CD4-positive, alpha-beta T cell treated with Interleukin-10 for 1 hour (primary cell): ENCODE data around the gene MICU1.
"Not testable (repeated sequence)": the region's sequence is repeated elsewhere in the genome, so short reads cannot be mapped to it uniquely, and the experiment has no call there.

Experiments
- DNase-seq: peaks from one replicate; pipeline ENCODE4 v3.0.0-alpha.2; 2020

The MICU1 gene

DNA sequence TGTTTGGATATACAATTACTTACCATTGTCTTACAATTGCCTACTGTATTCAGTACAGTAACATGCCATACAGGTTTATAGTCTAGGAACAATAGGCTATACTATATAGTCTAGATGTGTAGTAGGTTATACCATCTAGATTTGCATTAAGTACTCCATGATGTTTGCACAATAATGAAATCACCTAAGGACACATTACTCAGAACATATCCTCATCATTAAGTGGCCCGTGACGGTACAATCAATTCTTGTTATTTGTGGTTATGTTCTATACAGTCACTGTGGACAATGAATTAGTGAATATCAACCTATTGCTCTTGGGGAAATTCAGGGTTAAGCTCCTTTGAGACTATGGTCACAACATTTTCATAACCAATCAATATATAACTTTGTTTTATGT lies 75.6 kb downstream of the MICU1 start:
- no peak for DNase-seq

GRCh38 chr10:72545546-72545945 lies 80.3 kb downstream of the MICU1 start:
- no peak for DNase-seq

GRCh38 chr10:72543855-72544254 lies 82.0 kb downstream of the MICU1 start:
- DNase-seq: not testable (repeated sequence)

DNA sequence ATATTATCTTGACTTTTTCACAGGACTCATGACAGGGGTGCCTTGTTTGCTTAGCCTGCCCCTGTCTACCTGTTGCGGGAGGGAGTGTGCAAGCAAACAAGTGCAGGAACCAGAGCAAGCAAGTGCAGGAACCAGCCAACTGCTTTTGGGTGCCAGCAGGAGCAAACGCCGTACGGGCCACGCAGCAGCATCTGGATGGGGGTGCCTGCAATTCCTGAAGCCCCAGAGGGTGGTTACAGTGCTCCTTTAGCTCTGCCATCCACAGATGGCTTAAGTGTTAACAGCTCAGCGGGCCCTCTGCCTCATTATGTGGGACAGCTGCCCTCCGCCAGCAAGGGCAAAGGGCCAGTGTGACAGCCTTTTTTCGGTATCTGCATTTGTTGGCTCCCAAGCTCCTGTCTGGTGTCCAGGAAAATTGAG lies 83.5 kb downstream of the MICU1 start:
- DNase-seq: no peak

DNA sequence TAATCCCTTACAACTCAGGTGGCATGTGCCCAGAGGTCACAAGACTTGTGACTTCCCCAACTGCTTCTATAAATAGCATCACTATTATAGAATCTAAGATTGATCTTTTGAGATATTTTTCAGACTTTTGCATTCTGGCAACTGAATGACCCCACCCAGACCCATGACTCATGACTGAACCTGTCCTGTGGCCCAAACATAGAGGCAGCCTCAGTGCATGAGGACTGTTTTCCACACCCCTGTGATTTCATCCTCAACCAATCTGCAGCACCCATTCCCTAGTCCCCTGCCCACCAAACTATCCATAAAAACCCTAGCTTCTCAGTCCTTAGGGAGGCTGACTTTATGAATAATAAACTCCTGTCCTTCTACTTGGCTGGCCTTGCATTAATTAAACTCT lies 84.5 kb downstream of the MICU1 start:
- DNase-seq: no peak

DNA sequence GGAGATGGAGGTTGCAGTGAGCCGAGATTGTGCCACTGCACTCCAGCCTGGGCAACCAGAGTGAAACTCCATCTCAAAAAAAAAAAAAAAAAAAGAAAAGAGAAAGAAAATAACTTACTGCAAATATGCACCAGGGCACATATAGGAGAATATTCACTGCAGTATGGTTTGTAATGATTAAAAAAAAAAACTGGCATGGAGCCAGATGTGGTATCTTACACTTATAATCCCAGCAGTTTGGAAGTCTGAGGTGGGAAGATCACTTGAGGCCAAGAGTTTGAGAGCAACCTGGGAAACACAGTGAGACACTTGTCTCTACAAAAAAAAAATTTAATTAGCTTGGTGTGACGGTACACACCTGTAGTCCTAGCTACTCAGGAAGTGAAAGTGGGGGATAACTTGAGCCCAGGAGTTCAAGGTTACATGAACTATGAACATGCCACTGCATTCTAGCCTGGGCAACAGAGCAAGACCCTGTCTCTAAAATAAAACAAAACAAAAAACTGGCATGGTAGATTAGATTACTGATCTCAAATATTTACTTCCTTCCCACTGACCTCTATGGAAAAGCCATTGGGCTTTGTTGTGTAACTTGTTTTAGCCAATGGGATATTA lies 85.6 kb downstream of the MICU1 start:
- DNase-seq: no peak

DNA sequence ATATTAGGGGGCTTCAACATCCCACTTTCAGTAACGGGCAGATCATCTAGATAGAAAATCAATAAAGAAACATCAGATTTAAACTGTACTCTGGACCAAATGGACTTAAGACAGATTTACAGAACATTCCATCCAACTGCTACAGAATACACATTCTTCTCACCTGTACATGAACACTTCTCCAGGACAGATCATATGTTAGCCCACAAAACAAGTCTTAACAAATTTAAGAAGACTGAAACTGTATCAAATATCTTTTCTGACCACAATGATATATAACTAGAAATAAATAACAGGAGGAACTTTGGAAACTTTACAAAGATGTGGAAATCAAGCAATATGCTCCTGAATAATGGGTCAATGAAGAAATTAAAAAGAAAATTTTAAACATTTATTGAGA lies 86.7 kb downstream of the MICU1 start:
- no peak for DNase-seq

DNA sequence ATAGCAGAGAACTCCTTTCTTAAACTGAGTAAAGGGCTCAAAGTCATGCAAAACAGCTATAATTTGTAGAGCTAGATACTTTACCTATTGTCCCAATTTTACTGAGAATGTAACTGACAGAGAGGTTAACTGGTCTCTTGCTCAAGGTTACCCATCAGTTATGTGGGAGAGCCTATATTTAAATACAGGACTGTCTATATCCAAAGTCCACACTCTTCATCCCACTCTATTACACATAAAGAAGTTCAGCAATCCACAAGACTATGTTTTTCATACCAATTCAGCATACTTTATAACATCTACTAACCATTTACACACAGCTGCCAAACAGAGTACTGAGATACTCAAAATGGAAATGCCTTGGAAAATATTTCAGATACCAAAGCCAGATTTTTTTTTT lies 100.2 kb downstream of the MICU1 start:
- no peak for DNase-seq

GRCh38 chr10:72525277-72525676 lies 100.6 kb downstream of the MICU1 start:
- no peak for DNase-seq

GRCh38 chr10:72524489-72524888 lies 101.4 kb downstream of the MICU1 start:
- no peak for DNase-seq

DNA sequence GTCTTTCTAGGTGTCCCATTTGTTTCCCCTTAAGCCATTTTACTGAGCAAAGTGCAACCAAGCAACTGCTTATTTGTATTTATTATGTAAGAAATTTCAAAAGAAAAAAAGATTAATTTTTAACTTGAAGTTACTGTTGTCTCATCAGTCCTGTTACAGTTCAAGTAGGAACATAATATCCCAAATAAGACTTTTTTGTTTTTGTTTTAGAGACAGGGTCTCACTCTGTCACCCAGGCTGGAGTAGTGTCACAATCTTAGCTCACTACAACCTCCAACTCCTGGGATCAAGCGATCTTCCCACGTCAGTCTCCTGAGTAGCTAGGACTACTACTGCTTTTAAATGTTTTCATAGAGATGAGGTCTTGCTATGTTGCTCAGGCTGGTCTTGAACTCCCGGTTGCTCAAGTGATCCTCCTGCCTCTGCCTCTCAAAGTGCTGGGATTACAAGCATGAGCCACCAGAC lies 101.9 kb downstream of the MICU1 start:
- DNase-seq: no peak

DNA sequence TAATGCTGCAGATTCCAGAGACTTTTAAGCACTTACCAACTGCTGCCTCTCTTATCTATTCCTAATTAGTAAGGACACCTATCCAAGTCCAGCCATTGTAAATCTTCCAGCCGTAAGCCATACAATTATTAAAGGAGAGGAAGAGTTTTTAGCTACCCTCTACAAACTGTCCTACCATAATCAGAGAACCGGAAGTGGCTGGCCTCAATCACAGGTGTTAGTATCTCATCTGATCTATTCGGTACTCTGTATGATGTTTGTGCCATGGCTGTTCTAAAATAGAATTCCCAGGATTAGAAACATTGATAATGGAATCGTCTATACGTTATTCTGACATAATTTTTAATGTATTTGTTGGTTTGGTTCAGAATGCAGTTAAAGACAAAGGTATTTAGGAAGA lies 102.8 kb downstream of the MICU1 start:
- DNase-seq: no peak

DNA sequence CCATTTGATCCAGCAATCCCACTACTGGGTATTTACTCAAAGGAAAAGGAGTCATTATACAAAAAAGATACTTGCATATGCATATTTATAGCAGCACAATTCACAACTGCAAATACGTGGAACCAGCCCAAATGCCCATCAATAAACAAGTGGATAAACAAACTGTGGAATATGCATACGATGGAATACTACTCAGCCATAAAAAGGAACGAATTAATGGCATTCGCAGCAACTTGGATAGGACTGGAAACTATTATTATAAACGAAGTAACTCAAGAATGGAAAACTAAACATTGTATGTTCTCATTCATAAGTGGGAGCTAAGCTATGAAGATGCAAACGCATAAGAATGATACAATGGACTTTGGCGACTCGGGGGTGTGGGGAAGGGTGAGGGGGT lies 108.6 kb downstream of the MICU1 start:
- DNase-seq: no peak

GRCh38 chr10:72515455-72515854 lies 110.4 kb downstream of the MICU1 start:
- no peak for DNase-seq

GRCh38 chr10:72513910-72514309 lies 112.0 kb downstream of the MICU1 start:
- no peak for DNase-seq

DNA sequence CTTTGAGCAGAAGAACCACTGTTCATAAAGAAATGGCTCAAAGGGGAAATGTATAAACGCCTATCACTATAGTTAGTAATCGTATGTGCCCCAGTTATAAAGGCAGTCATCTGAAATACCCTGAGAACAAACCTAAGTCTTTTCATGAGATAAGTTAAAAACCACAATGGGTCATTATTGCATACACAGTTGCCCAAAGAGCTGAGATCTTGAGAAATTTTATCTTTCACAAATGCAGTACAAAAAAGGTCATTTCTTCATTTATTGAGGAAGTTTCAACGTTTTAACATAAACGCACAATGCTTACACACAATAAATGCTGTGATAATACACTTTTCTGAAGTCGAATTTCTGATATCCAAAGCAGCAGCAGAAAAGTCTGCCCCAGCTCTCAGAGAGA lies 114.4 kb downstream of the MICU1 start:
- DNase-seq: no peak

- DNase-seq: no peak
These were observed 115.9 kb downstream of the MICU1 start for GRCh38 chr10:72509941-72510340.

DNA sequence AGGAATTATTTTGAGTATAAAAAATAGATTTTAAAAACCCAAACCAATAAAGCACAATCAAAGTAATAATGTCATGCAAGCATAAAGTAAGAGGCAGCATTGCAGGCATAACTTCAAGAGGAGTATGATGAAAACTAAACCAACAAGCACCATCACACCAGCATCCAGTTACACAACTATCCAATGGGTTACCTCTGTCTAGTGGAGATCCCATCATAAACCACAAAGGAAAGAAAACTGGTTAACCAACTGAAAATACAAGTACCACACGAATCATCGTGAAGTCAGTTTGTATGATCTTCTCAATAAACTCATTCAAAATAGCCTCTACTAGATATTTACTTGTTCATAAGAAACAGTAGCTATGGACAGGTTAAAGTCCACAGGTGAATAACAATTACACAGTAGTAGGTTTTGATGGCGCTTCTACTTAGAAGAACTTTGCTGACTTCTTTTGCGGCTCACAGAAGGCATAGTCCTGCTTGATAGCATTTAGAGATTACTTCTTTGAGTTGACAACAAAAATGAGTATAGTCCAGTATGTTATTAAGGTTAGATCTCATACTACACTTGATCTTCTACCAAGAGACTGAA lies 116.6 kb downstream of the MICU1 start:
- no peak for DNase-seq

DNA sequence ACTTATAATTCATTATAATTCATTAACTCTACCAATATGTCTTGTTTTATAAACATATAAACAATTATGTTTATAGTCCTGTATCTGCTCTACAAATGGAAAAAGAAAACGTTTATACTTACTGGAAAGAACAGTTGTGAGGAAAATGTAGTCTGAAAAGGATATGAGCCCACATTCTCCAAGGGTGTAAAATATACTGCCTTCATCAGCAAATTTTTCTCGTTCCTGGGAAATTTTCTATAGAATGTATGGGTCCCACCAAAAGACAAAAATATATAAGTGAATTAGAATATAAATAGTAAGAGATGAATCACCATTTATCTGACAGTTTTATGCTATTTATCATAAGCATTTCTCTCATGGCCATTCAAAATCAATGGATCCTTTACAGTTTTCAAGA lies 117.8 kb downstream of the MICU1 start:
- DNase-seq: no peak

GRCh38 chr10:72506474-72506873 lies 119.4 kb downstream of the MICU1 start:
- no peak for DNase-seq

GRCh38 chr10:72505435-72505834 lies 120.4 kb downstream of the MICU1 start:
- no peak for DNase-seq

GRCh38 chr10:72503694-72504438 lies 122.0 kb downstream of the MICU1 start:
- no peak for DNase-seq

GRCh38 chr10:72503241-72503640 lies 122.6 kb downstream of the MICU1 start:
- no peak for DNase-seq

DNA sequence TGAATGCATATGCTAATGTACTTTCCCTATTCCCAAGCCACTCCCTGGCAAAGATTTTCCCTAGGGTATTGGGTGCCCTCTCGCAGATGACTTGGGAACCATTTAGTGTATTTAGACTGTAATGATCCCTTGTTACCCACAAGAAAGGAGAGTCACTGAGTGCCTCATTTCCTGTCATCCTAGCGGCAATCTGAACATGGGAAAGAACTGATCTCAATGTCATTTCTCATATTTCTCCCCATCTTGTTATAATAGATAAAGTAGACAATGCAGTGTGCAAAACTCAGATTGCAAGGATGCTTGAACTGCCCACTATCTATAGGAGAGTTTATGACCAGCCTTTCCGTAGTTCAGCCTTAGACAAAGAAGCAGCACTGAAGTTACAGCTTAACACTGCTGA lies 123.3 kb downstream of the MICU1 start:
- DNase-seq: no peak
